Panc1 (cell line): ENCODE measurements around the gene HSF2. TPM values are rescaled to one million over a fixed set of nuclear protein-coding genes. Genes with fewer than 3 reads are reported as not detected.
A peak's percentile ranks its signal among the peaks of the same experiment; 100 is the strongest.

Source experiments
- ATAC-seq: fragments of 200-7000 bp; cut with Tn5 transposase; 2 replicates; pipeline ENCODE4 v1.9.1; 2020; ENCODE audit warnings: mild to moderate bottlenecking, moderate library complexity
- BruUV-seq: library from RNA; stranded (reverse); fragments of 400-500 nt; replicated peaks from 2 replicates; lab custom pipeline; 2021; lab: Mats Ljungman, UMichigan
- CTCF ChIA-PET: fragments of 300-600 bp; sonication (Branson Sonifier 250); formaldehyde crosslinking; loops from one replicate; lab custom pipeline; 2022; ENCODE audit warnings: antibody characterized with exemption; lab: Charles Lee
- POLR2A ChIA-PET: fragments of 300-600 bp; sonication (Branson Sonifier 250); formaldehyde crosslinking; loops from one replicate; lab custom pipeline; 2022; ENCODE audit warnings: antibody characterized with exemption; lab: Charles Lee
- DNase-seq: peaks from one replicate; pipeline ENCODE4 v3.0.0-alpha.2; 2010; ENCODE audit warnings: low read depth, low spot score
- H3K27ac ChIP-seq: 2 replicates; pipeline ENCODE4 v1.5.1; 2011; ENCODE audit warnings: mild to moderate bottlenecking, low read length, inconsistent platforms
- H3K27me3 ChIP-seq: fragments of 200-500 bp; sonication (Bioruptor generic); 2 replicates; pipeline ENCODE4 v1.6.0; 2014; ENCODE audit warnings: low read length, inconsistent platforms; ENCODE audit not compliant: control insufficient read depth, insufficient read depth
- H3K36me3 ChIP-seq: fragments of 200-500 bp; sonication (Bioruptor generic); 2 replicates; pipeline ENCODE4 v1.5.1; 2014; ENCODE audit warnings: inconsistent platforms, mild to moderate bottlenecking, low read length, moderate library complexity; ENCODE audit not compliant: control insufficient read depth, insufficient read depth
- H3K4me1 ChIP-seq: 2 replicates; pipeline ENCODE4 v1.5.1; 2011; ENCODE audit warnings: inconsistent platforms, mild to moderate bottlenecking, low read length, moderate library complexity; ENCODE audit not compliant: control insufficient read depth, insufficient read depth
- H3K4me3 ChIP-seq, 2 experiments: 2 replicates each; pipeline ENCODE4 v1.5.1; 2011 to 2012; ENCODE audit warnings: low read depth in 2 of 2, low read length in 2 of 2, mild to moderate bottlenecking in 2 of 2, inconsistent platforms in 1 of 2, moderate library complexity in 1 of 2
- H3K9me3 ChIP-seq: fragments of 200-500 bp; sonication (Bioruptor generic); 2 replicates; pipeline ENCODE4 v1.5.1; 2014; ENCODE audit warnings: low read depth, mild to moderate bottlenecking, inconsistent platforms, low read length, moderate library complexity; ENCODE audit not compliant: control insufficient read depth, insufficient read depth
- POLR2AphosphoS5 ChIP-seq: IDR thresholded peaks from 2 replicates; pipeline ENCODE4 v1.6.1; 2012; ENCODE audit warnings: mild to moderate bottlenecking, low read depth, low read length, moderate library complexity
- SIN3A ChIP-seq: IDR thresholded peaks from 2 replicates; pipeline ENCODE4 v1.6.1; 2012; ENCODE audit warnings: low read depth, mild to moderate bottlenecking, low read length, moderate library complexity, borderline replicate concordance; ENCODE audit not compliant: insufficient read depth
- TCF7L2 ChIP-seq: IDR thresholded peaks from 2 replicates; pipeline ENCODE4 v1.6.1; 2011; ENCODE audit warnings: mild to moderate bottlenecking, low read depth, low read length, inconsistent platforms
- in situ Hi-C: cut with HindIII; loops from 2 replicates; pipeline ENCODE4 v1.10.0; 2016; ENCODE audit warnings: low sequenced_read_pairs, low pct_unique_long_range_greater_than_20kb
- intact Hi-C: fragments of 100-400 bp; cut with micrococcal nuclease; formaldehyde crosslinking; loops from one replicate; pipeline ENCODE4 v1.10.0; 2022; ENCODE audit not compliant: unreplicated experiment
- total RNA-seq: library from RNA; stranded (reverse); gene quantifications from one replicate; pipeline ENCODE4 v1.2.1, GENCODE V29; 2021; ENCODE audit not compliant: unreplicated experiment
- TF ChIP-seq, protein P1 (sequence below): fragments of 450-650 bp; IDR thresholded peaks from 2 replicates; pipeline ENCODE4 v1.5.1; 2017; ENCODE audit warnings: mild to moderate bottlenecking
- TF ChIP-seq, protein P2 (sequence below), 2 experiments: IDR thresholded peaks; 2 replicates each; pipeline ENCODE4 v1.6.1; 2011 to 2012; ENCODE audit warnings: low read depth in 2 of 2, control low read depth in 1 of 2, low read length in 1 of 2, mild to moderate bottlenecking in 1 of 2, moderate library complexity in 1 of 2; ENCODE audit not compliant: insufficient read depth in 1 of 2

Gene HSF2
- total RNA-seq, 1 experiment from 2014 or later, result 21.1 TPM

DNA sequence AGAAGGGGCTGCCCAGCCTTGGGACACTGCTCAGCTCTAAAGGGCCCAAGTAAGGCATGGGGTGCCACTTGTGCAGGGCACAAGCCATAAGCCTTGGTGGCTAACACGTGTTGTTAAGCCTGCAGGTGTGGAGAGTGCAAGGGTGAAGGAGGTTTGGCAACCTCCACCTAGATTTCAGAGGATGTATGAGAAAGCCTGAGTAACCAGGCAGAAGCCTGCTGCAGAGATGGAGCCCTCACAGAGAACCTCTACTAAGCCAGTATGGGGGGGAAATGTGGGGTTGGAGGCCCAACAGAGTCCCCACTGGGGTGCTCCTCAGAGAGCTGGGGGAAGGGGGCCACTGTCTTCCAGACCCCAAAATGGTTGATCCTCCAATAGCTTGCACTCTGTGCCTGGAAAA, 39.5 kb downstream of the HSF2 start:
- Histone ChIP-seq H3K36me3 (peaks cover 13% of the 10 kb centered on the region), H3K27ac (no peak overlapping the region), H3K27me3 (no peaks in the 10 kb centered on the region), H3K9me3 (0 out of 2 replicates have a peak, but pooled peaks cover 5% of the 10 kb centered on the region), H3K4me1 (no peaks in the 10 kb centered on the region), H3K4me3 (no peak overlapping the region)
- BruUV-seq, result no TSS peak
- ChIA-PET CTCF (no interaction called here), POLR2A (no interaction called here)
- no peak for ATAC-seq
- no peak for TF ChIP-seq TCF7L2
- TF ChIP-seq, protein P1, sequence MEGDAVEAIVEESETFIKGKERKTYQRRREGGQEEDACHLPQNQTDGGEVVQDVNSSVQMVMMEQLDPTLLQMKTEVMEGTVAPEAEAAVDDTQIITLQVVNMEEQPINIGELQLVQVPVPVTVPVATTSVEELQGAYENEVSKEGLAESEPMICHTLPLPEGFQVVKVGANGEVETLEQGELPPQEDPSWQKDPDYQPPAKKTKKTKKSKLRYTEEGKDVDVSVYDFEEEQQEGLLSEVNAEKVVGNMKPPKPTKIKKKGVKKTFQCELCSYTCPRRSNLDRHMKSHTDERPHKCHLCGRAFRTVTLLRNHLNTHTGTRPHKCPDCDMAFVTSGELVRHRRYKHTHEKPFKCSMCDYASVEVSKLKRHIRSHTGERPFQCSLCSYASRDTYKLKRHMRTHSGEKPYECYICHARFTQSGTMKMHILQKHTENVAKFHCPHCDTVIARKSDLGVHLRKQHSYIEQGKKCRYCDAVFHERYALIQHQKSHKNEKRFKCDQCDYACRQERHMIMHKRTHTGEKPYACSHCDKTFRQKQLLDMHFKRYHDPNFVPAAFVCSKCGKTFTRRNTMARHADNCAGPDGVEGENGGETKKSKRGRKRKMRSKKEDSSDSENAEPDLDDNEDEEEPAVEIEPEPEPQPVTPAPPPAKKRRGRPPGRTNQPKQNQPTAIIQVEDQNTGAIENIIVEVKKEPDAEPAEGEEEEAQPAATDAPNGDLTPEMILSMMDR, result no peak
- TF ChIP-seq POLR2AphosphoS5, result peak; percentile 43; the same call in 1 of the 2 replicates
- TF ChIP-seq, protein P2, sequence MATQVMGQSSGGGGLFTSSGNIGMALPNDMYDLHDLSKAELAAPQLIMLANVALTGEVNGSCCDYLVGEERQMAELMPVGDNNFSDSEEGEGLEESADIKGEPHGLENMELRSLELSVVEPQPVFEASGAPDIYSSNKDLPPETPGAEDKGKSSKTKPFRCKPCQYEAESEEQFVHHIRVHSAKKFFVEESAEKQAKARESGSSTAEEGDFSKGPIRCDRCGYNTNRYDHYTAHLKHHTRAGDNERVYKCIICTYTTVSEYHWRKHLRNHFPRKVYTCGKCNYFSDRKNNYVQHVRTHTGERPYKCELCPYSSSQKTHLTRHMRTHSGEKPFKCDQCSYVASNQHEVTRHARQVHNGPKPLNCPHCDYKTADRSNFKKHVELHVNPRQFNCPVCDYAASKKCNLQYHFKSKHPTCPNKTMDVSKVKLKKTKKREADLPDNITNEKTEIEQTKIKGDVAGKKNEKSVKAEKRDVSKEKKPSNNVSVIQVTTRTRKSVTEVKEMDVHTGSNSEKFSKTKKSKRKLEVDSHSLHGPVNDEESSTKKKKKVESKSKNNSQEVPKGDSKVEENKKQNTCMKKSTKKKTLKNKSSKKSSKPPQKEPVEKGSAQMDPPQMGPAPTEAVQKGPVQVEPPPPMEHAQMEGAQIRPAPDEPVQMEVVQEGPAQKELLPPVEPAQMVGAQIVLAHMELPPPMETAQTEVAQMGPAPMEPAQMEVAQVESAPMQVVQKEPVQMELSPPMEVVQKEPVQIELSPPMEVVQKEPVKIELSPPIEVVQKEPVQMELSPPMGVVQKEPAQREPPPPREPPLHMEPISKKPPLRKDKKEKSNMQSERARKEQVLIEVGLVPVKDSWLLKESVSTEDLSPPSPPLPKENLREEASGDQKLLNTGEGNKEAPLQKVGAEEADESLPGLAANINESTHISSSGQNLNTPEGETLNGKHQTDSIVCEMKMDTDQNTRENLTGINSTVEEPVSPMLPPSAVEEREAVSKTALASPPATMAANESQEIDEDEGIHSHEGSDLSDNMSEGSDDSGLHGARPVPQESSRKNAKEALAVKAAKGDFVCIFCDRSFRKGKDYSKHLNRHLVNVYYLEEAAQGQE (IDR thresholded peaks at IDR 0.05; ENCODE audit: insufficient read depth in 1 of 2, low read depth in 2 of 2, low read length in 1 of 2), result no peak
- TF ChIP-seq SIN3A, result no peak
- intact Hi-C loops, result no loop called here
- DNase-seq, result no peak
- in situ Hi-C loops, result no loop called here

DNA sequence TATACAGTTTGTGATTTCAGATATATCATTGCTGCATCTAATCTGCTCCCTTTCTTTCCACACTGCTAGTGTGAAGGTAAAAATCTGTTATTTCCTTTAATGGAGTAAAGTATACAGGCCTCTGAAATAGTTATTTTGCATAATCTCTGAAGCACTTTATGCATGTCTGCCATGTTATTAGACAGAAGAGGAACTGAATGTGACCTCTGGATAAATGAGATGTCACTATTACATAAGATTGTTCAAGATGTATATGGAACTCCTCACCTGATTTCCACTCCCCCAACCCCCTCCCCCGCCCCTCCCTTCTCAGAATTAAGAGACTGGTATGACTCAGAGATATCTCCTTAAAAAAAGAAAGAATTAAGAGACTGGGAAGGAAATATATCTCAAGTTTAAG, 45.8 kb downstream of the HSF2 start:
- Histone ChIP-seq H3K4me3 (no peak overlapping the region), H3K27me3 (no peaks in the 10 kb centered on the region), H3K4me1 (no peaks in the 10 kb centered on the region), H3K27ac (no peak overlapping the region), H3K9me3 (no peaks in the 10 kb centered on the region), H3K36me3 (peaks cover 36% of the 10 kb centered on the region)
- TF ChIP-seq TCF7L2 (no peak), SIN3A (no peak)
- TF ChIP-seq, protein P2 (IDR thresholded peaks at IDR 0.05; ENCODE audit: insufficient read depth in 1 of 2, low read depth in 2 of 2, low read length in 1 of 2), result no peak
- ChIA-PET CTCF (no interaction called here), POLR2A (no interaction called here)
- intact Hi-C loops, result no loop called here
- ATAC-seq (no peak), DNase-seq (no peak)
- in situ Hi-C loops, result no loop called here
- BruUV-seq, result no TSS peak
